Activated CD8-positive, alpha-beta memory T cell treated with anti-CD3 and anti-CD28 coated beads, Interleukin-2, amount 50 U/mL, for 24 hours (primary cell): ENCODE measurements around the gene TBL1X.

Experiments used
- DNase-seq: peaks from one replicate; pipeline ENCODE4 v3.0.0-alpha.2; 2020; ENCODE audit errors: extremely low read depth

The TBL1X gene

GRCh38 chrX:9587642-9588041 is 122.8 kb downstream of the TBL1X start:
- DNase-seq: no peak

- no peak for DNase-seq
Observed at GRCh38 chrX:9591496-9591895, 126.6 kb downstream of the TBL1X start.

GRCh38 chrX:9593756-9594155 is 128.9 kb downstream of the TBL1X start:
- no peak for DNase-seq

DNA sequence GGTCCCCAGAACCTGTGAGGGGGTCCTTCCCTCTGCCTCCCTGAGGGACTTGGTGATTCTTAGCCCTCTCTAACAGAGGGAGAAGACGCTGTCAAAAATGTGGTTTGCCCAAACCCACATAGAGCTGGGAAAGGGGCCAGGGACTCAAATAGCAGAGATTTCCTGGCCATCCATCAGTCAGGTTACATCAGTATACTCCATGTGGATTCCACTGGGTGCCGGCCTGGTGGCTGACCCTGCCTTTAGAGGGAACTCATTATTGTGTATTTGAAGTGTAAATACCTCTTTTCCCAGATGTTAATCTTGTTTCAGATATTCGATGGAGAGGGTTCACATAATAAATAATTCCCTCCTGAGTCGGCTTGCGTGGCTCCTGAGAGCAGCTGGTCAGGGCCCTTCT is 130.3 kb downstream of the TBL1X start:
- no peak for DNase-seq

DNA sequence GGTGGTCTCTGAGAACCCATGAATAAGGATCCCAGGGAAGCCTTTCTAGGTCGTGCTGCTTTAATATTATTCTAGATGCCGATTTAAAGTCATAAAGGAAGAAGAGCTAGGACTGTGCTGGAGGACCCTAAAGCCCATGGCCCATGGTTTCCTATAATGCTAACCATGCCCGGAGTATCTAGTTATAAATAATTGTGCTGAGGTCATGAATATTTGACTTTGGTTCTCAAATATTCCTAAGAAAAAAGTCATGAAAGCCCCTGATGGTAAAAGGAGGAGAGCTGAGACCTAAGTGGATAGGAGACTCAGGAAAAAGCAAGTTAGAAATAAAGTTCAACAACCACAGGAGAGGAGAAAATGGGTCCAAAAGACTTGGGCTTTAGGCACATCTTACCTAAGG is 132.0 kb downstream of the TBL1X start:
- no peak for DNase-seq

DNA sequence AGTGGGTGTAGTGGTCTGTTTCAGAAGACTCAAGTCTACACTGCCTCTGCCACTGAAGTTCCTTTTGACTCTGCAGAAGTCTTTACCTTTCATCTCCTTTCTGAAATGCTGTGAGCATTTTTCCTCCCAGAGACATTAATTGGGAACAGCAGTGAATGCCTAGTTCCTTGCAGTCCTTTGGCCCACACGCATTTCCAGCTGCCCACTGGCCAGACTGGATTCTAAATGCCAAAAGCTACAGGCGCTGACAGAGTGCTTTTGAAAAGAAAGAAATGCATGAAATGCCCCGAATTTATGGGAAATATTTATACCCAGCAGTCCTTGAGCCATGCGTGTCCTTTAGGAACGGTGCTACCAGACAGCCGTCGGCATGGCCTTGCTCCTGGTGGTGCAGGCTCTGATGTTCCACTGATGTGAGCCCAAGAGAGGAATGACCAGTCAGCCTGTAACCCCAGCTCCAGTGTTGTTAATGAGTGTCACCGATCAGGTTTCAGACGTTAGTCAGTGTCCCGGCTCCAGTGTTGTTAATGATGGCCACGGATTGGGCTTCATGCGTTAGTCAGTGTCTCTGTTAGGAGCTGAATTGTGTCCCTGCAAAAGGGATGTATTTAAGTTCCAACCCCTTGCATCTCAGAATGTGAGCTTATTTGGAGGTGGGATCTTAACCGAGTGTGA is 132.6 kb downstream of the TBL1X start:
- DNase-seq: no peak

GRCh38 chrX:9598344-9598743 is 133.5 kb downstream of the TBL1X start:
- no peak for DNase-seq

- DNase-seq: no peak
Observed at GRCh38 chrX:9604111-9604907, 139.5 kb downstream of the TBL1X start.

GRCh38 chrX:9604908-9605306 is 140.0 kb downstream of the TBL1X start:
- no peak for DNase-seq

DNA sequence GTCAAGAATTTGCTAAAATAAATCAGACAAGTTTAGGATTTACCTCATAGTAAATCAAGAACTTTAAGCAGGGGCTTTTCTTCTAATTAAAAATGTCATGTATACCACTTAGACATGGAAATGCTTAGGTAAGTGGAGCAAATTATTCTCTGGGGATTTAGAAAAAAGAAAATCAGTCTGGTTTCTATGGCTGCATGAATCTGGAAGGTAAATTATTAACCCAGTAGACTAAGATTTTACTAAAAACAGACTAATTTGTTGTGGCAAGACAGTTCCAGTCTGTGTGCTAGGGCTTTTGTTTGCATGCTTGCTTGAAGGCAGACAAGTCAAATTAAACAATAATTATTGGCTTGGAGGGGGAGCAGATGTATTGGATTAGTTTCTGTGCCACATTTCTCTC is 140.6 kb downstream of the TBL1X start:
- no peak for DNase-seq

- no peak for DNase-seq
Observed at GRCh38 chrX:9606971-9607370, 142.1 kb downstream of the TBL1X start.

DNA sequence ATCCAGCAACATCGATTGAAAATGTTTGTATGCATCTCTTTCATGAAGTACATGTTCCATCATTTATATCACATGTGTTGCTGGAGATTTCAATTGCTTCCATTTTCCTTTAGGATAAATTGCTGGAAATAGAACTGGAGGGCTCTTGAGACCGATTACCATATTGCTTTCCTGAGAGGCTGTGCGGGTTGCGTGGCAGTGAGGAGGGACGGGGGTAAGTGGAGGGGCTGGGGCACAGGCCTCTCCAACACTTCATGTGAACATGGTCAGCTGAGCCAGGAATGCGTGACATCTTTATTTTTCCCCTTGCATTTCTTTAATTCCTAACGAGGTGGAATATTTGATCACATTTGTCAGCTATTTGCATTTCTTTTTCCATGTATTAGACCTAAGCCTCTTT is 144.6 kb downstream of the TBL1X start:
- DNase-seq: no peak

- DNase-seq: no peak
Observed at GRCh38 chrX:9609987-9610386, 145.1 kb downstream of the TBL1X start.

DNA sequence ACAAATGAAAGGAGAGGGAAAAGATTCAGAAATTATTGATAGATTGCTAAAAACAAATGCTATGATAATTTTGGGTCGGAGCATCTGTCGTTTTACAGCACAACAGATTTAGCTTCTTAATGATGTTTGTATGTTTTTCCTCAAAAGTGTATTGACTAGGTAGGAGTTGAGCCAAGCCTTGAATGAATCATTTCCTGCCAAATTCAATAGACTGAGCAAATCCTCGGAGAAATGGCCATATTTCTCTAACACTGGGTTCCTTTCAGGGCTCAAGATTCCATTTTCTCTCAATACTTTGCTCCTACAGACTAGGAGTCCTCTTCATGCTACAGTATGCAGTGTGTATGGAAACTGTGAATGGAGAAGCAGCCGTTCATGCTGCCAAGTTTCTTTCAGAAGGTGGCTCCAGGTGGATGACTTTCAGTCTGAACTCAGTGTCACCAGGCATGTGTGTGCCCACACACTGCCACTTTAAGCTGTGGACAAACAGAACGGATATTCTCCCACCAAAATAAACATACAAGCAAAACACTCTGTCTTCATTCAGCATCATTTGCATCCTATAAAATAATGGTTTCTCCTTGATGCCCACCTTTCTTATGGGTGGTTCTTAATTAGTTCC is 146.0 kb downstream of the TBL1X start:
- no peak for DNase-seq

DNA sequence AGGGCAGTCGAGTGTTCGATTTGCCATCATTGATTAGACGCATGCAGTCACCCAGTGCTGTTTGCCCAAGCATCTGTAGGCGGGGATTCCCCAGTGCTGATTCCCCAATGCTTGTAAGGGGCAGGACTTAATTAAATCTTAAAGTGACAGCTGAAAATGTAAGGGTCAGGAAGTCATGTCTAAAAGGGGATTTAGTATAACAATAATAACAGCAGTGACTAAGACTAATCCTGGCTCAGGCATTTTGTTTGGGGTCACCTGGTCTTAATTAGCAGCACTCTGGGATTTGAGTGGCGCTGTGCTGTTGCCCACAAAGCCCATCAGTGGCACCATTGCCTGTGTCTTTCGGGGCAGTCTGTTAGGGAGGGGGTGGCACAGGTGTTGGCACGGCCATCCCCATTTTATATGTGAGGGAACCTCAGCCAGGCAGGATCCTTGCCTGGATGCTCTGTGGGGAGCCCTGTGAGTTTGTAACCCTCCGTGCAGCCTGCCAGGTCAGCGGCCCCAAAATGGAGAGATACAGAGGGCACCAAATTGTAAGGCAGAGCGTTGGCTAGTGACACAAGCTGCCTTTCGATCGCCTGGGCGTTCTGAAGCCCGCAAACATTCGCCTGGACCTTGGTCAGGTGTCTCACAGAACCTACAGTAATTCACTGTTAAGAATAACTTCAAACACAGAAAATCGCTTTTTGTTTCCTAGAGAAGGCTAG is 146.7 kb downstream of the TBL1X start:
- no peak for DNase-seq

GRCh38 chrX:9612146-9612505 is 147.3 kb downstream of the TBL1X start:
- DNase-seq: no peak

GRCh38 chrX:9614016-9614415 is 149.2 kb downstream of the TBL1X start:
- no peak for DNase-seq

GRCh38 chrX:9619133-9619532 is 154.3 kb downstream of the TBL1X start:
- DNase-seq: no peak

DNA sequence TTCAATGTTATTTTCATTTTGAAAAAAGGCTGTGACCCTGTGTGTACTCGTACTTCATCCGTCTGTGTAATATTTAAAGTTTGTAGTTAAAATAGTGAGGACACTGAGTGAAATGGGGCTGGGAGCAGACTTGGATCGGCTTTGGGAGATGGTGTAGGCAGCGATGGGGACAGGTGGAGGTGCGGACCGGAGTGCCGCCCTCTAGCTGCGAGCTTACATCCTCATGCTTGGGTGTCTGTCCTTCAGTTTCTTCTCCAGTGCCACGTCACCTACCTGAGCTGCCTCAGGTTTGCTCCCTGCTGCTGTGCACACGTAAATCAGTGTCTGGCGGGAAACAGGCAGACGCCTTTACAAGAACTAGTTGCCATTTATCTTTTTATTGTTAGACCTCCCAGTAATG is 154.7 kb downstream of the TBL1X start:
- no peak for DNase-seq

DNA sequence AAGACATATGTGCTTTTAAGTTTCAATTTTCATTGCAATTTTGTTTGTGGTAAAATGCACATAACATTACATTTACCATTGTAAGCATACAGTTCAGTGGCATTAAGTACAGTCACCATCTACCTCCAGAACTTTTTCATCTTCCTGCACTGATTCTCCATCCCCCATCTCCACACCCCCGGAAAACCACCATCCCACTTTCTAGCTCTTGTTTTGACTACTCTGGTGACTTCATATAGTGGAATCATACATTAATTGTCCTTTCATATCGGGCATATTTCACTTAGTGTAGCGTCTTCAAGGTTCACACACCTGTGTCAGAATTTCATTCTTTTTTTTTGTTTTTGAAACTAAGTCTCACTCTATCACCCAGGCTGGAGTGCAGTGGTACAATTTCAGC is 157.3 kb downstream of the TBL1X start:
- DNase-seq: no peak

- no peak for DNase-seq
Observed at GRCh38 chrX:9626379-9626778, 161.5 kb downstream of the TBL1X start.

GRCh38 chrX:9627922-9628321 is 163.1 kb downstream of the TBL1X start:
- no peak for DNase-seq
